ENCODE measurements around the gene OGDH.

Gene OGDH

GRCh38 chr7:44709011-44709915 lies 102.8 kb downstream of the OGDH start:
- TF ChIP-seq CTCF (IDR thresholded peaks at IDR 0.05; ENCODE audit: borderline replicate concordance, control extremely low read depth, extremely low read depth, insufficient read depth, missing control alignments) = no peak
- DNase-seq (ENCODE audit: low spot score) = peak; percentile 36
- in situ Hi-C loops (cut with MboI; ENCODE audit: low sequenced_read_pairs, unreplicated experiment) = no loop called here

GRCh38 chr7:44709945-44710596 lies 103.6 kb downstream of the OGDH start:
- DNase-seq (ENCODE audit: low spot score) = no peak
- TF ChIP-seq CTCF (IDR thresholded peaks at IDR 0.05; ENCODE audit: borderline replicate concordance, control extremely low read depth, extremely low read depth, insufficient read depth, missing control alignments) = no peak
- in situ Hi-C loops (cut with MboI; ENCODE audit: low sequenced_read_pairs, unreplicated experiment) = no loop called here

- in situ Hi-C loops (cut with MboI; ENCODE audit: low sequenced_read_pairs, unreplicated experiment) = no loop called here
- TF ChIP-seq CTCF (IDR thresholded peaks at IDR 0.05; ENCODE audit: borderline replicate concordance, control extremely low read depth, extremely low read depth, insufficient read depth, missing control alignments) = no peak
- DNase-seq (ENCODE audit: low spot score) = no peak
Measured at GRCh38 chr7:44711528-44711927, 105.1 kb downstream of the OGDH start.

- in situ Hi-C loops (cut with MboI; ENCODE audit: low sequenced_read_pairs, unreplicated experiment) = no loop called here
- DNase-seq (ENCODE audit: low spot score) = no peak
- TF ChIP-seq CTCF (IDR thresholded peaks at IDR 0.05; ENCODE audit: borderline replicate concordance, control extremely low read depth, extremely low read depth, insufficient read depth, missing control alignments) = no peak
Measured at GRCh38 chr7:44712012-44712411, 105.6 kb downstream of the OGDH start.

GRCh38 chr7:44713141-44713540 lies 106.7 kb downstream of the OGDH start:
- TF ChIP-seq CTCF (IDR thresholded peaks at IDR 0.05; ENCODE audit: borderline replicate concordance, control extremely low read depth, extremely low read depth, insufficient read depth, missing control alignments) = no peak
- DNase-seq (ENCODE audit: low spot score) = peak; percentile 28
- in situ Hi-C loops (cut with MboI; ENCODE audit: low sequenced_read_pairs, unreplicated experiment) = no loop called here

GRCh38 chr7:44713680-44714335 lies 107.4 kb downstream of the OGDH start:
- no peak for DNase-seq (ENCODE audit: low spot score)
- in situ Hi-C loops (cut with MboI; ENCODE audit: low sequenced_read_pairs, unreplicated experiment) = no loop called here
- TF ChIP-seq CTCF (IDR thresholded peaks at IDR 0.05; ENCODE audit: borderline replicate concordance, control extremely low read depth, extremely low read depth, insufficient read depth, missing control alignments) = no peak
